ENCODE data around the gene SLC6A19.

GRCh38 chr5:1246711-1247431, 45.5 kb downstream of the SLC6A19 start:
- TF ChIP-seq CTCF (IDR thresholded peaks at IDR 0.05) (no peak), POLR2A (IDR thresholded peaks at IDR 0.05) (no peak)

All from adrenal gland (tissue), 5 donors.